Tibial nerve (tissue), 4 donors: ENCODE measurements around the gene PRKCE. TPM values are rescaled to one million over a fixed set of nuclear protein-coding genes. Genes with fewer than 3 reads are reported as not detected.
A peak's percentile ranks its signal among the peaks of the same experiment; 100 is the strongest.

Experiments
- DNase-seq, 2 donors: peaks; one replicate each; pipeline ENCODE4 v3.0.0-alpha.2; 2019; ENCODE audit warnings: low spot score in 2 of 2
- H3K27ac ChIP-seq, 4 donors: fragments of 200-600 bp; sonication (generic) in 3 of 4; one replicate each; pipeline ENCODE4 v1.5.1; 2017 to 2019; ENCODE audit warnings: mild to moderate bottlenecking in 1 of 4
- H3K27me3 ChIP-seq, 2 donors: fragments of 200-600 bp; sonication (generic) in 1 of 2; one replicate each; pipeline versions ENCODE4 v1.5.1 to v1.6.0; 2017 to 2019
- H3K36me3 ChIP-seq, 3 donors: fragments of 200-600 bp; sonication (generic); one replicate each; pipeline ENCODE4 v1.5.1; 2018 to 2019
- H3K4me1 ChIP-seq, 4 donors: fragments of 200-600 bp; sonication (generic) in 3 of 4; one replicate each; pipeline ENCODE4 v1.5.1; 2017 to 2019
- H3K4me3 ChIP-seq, 4 donors: fragments of 200-600 bp; sonication (generic) in 3 of 4; one replicate each; pipeline ENCODE4 v1.5.1; 2017 to 2019; ENCODE audit warnings: mild to moderate bottlenecking in 1 of 4, moderate library complexity in 1 of 4
- H3K9me3 ChIP-seq, 4 donors: fragments of 200-600 bp; sonication (generic) in 3 of 4; one replicate each; pipeline ENCODE4 v1.5.1; 2017 to 2019
- EP300 ChIP-seq, 2 donors: sonication (generic); formaldehyde crosslinking; IDR thresholded peaks; one replicate each; pipeline ENCODE4 v1.6.1; 2017; ENCODE audit warnings: antibody characterized with exemption in 2 of 2, mild to moderate bottlenecking in 1 of 2
- POLR2A ChIP-seq, 2 donors: fragments of 450-650 bp; IDR thresholded peaks; one replicate each; pipeline ENCODE4 v1.6.1; 2017; ENCODE audit warnings: antibody characterized with exemption in 2 of 2, mild to moderate bottlenecking in 2 of 2, moderate library complexity in 2 of 2
- WGBS, 2 donors: methylation state at CpG; one replicate each; pipeline ENCODE4 v1.1.5; 2018; 5-methylcytosine and 5-hydroxymethylcytosine counted together
- total RNA-seq, 4 donors: library from RNA; depleted of rRNA; stranded (reverse); fragments of >200 nt; gene quantifications; one replicate each; pipeline ENCODE4 v1.1.0, GENCODE V29; 2016
- TF ChIP-seq, protein P1 (sequence below), 5 experiments: fragments of 200-600 bp in 3 of 5; fragments of 450-650 bp in 2 of 5; sonication (generic) in 3 of 5; IDR thresholded peaks; one replicate each; pipeline ENCODE4 v1.5.1; 2016 to 2019; ENCODE audit warnings: antibody characterized with exemption in 5 of 5, mild to moderate bottlenecking in 3 of 5, moderate library complexity in 2 of 5

The PRKCE gene
- total RNA-seq, 4 donors from 2014 or later: 14.4 to 22.4 (median 17.9) TPM

DNA sequence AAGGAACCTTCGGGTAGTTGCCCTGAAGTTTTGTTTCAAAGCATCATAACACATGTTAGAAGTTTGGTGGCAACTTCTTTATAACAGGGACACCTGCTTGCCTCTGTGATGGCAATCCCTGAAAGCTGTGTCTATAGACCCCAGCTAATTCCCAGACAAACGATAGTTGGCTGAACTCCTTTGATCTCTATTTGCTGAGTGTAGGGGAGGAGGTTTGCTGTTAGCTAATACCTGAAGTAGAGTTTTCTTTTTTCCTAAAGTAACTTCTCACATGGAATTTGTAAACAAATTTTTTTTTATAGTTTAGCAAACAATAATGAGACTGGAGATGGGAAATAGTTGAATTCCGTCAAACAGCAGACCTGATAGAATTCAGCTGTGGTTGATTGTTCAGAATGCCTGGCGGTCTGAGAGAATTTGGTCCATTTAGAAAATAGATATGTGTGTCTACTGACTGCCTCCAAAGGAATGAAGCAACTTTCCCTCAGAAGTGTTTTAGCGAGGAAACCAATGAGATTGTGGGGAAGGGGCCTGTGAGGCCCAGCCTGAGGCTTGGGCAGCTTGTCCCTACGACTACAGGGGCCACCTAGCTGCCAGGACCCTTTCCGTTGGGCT lies 522.3 kb downstream of the PRKCE start:
- TF ChIP-seq POLR2A (IDR thresholded peaks at IDR 0.05): no peak
- TF ChIP-seq, protein P1, sequence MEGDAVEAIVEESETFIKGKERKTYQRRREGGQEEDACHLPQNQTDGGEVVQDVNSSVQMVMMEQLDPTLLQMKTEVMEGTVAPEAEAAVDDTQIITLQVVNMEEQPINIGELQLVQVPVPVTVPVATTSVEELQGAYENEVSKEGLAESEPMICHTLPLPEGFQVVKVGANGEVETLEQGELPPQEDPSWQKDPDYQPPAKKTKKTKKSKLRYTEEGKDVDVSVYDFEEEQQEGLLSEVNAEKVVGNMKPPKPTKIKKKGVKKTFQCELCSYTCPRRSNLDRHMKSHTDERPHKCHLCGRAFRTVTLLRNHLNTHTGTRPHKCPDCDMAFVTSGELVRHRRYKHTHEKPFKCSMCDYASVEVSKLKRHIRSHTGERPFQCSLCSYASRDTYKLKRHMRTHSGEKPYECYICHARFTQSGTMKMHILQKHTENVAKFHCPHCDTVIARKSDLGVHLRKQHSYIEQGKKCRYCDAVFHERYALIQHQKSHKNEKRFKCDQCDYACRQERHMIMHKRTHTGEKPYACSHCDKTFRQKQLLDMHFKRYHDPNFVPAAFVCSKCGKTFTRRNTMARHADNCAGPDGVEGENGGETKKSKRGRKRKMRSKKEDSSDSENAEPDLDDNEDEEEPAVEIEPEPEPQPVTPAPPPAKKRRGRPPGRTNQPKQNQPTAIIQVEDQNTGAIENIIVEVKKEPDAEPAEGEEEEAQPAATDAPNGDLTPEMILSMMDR (IDR thresholded peaks at IDR 0.05): no peak
- no peak for TF ChIP-seq EP300 (IDR thresholded peaks at IDR 0.05)
- Histone ChIP-seq H3K27me3 (no peaks in the 10 kb centered on the region), H3K36me3 (peaks cover 0 to 10% (median 0%) of the 10 kb centered on the region in 3 donors), H3K4me3 (no peak overlapping the region), H3K9me3 (no peaks in the 10 kb centered on the region), H3K4me1 (peaks cover 0 to 31% (median 0%) of the 10 kb centered on the region in 4 donors), H3K27ac (no peak overlapping the region)
- WGBS, 2 donors: 79 to 82% methylated on average over 7 of the region's 7 CpGs
- no peak for DNase-seq

DNA sequence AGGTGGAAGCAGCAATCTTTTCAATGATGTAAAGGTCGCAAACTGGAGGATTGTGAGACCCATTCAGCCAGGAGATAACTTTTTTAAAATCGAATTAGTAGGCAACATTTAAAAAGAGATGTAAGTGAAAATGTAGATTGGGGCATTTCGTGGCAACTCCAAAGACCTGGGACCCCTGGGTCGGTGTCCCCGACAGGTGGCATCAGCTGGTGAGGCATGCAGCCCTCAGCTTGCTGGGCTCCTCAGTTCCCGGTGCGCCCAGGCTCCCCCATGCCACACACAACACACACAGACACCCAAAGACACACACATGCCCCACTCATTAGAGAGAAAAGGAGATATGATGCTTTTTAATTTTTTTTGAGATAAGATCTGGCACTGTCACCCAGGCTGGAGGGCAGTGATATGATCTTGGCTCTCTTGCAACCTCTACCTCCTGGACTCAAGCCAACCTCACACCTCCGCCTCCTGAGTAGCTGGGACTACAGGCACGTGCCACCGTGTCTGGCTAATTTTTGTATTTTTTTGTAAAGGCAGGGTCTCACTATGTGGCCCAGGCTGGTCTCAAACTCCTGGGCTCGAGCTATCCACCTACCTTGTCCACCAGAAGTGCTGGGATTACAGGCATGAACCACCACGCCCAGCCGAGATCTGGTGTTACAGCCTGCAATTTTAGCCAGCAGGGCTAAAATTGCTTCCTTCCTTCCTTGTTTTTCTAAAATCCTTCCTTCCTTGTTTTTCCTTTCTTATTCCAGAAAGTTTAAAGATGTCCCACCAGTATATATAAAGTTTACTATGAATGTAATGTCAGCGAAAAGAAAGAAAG lies 523.1 kb downstream of the PRKCE start:
- DNase-seq: no peak
- WGBS, 2 donors: 82% methylated on average over 14 of the region's 14 CpGs
- Histone ChIP-seq H3K36me3 (peaks cover 0 to 10% (median 0%) of the 10 kb centered on the region in 3 donors), H3K27me3 (no peaks in the 10 kb centered on the region), H3K4me3 (no peak overlapping the region), H3K9me3 (no peaks in the 10 kb centered on the region), H3K27ac (peak overlapping the region in 1 of 4 donors; percentile 33), H3K4me1 (peaks cover 0 to 31% (median 0%) of the 10 kb centered on the region in 4 donors)
- no peak for TF ChIP-seq EP300 (IDR thresholded peaks at IDR 0.05)
- TF ChIP-seq POLR2A (IDR thresholded peaks at IDR 0.05): no peak
- TF ChIP-seq, protein P1 (IDR thresholded peaks at IDR 0.05): no peak

DNA sequence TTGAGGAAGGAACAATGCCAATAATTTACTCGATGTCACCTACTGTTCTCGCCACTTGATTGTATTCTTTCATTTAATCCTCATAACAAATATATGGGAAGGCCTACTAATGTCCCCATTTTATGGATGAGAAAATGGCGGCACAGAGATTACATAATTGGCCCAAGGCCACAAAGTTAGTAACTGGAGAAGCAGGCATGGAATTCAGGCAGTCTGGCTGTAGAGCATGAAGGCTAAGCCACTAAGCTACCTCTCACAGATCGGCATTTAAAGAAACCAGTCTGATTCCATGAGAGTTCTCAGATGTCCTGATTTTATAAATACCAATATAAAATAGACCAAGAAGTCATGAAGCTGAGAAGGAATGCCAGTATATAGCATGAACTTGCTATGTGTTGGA lies 523.9 kb downstream of the PRKCE start:
- H3K4me3 ChIP-seq: no peak overlapping the region
- WGBS, 2 donors: 90 to 91% methylated on average over 4 of the region's 4 CpGs

DNA sequence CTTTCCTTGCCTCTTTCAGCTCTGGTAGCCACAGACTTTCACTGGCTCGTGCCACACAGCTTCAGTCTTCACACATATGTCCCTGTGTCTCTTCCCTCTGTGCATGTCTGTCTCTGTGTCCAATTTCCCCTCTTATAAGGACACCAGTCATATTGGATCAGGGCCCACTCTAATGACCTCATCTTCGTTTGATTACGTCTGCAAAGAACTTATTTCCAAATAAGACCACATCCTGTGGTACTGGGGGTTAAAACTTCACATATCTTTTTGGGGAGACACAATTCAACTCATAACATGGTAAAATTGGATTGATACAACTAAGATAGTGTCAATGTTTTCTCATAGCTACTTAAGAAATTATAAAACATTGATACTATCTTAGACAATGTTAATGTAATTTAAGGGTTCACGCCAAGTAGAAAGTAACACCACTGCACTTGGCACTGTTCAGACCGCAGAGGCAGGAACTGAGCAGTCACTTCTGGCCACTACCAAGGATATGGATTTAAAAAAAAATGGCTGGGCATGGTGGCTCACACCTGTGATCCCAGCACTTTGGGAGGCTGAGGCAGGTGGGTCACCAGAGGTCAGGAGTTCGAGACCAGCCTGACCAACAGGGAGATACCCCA lies 526.1 kb downstream of the PRKCE start:
- no peaks in the 10 kb centered on the region for H3K9me3 ChIP-seq
- H3K4me1 ChIP-seq: peaks cover 0 to 21% (median 0%) of the 10 kb centered on the region in 4 donors
- no peak for DNase-seq
- H3K4me3 ChIP-seq: no peak overlapping the region
- TF ChIP-seq EP300 (IDR thresholded peaks at IDR 0.05) (no peak), POLR2A (IDR thresholded peaks at IDR 0.05) (no peak)
- TF ChIP-seq, protein P1 (IDR thresholded peaks at IDR 0.05): no peak
- H3K27me3 ChIP-seq: no peaks in the 10 kb centered on the region
- H3K36me3 ChIP-seq: peaks cover 0 to 1% (median 0%) of the 10 kb centered on the region in 3 donors
- no peak overlapping the region for H3K27ac ChIP-seq
- WGBS, 2 donors: 87 to 90% methylated on average over 6 of the region's 6 CpGs

More for the DNA sequence above, 523.9 kb downstream of the PRKCE start:
- no peak overlapping the region for H3K27ac ChIP-seq
- peaks cover 0 to 32% (median 0%) of the 10 kb centered on the region in 4 donors for H3K4me1 ChIP-seq
- no peaks in the 10 kb centered on the region for H3K9me3 ChIP-seq
- no peak for DNase-seq
- H3K27me3 ChIP-seq: no peaks in the 10 kb centered on the region
- TF ChIP-seq POLR2A (IDR thresholded peaks at IDR 0.05): no peak
- TF ChIP-seq, protein P1 (IDR thresholded peaks at IDR 0.05): no peak
- no peak for TF ChIP-seq EP300 (IDR thresholded peaks at IDR 0.05)
- H3K36me3 ChIP-seq: peaks cover 0 to 10% (median 0%) of the 10 kb centered on the region in 3 donors
